Measurements from ENCODE around the gene ALDH3B2. TPM values are rescaled to one million over a fixed set of nuclear protein-coding genes. Genes with fewer than 3 reads are reported as not detected.
"Not testable (repeated sequence)": the region's sequence is repeated elsewhere in the genome, so short reads cannot be mapped to it uniquely, and the experiment has no call there.

Gene ALDH3B2
- total and polyA plus RNA-seq, 10 donors, result 0.03 TPM; not detected in 9

GRCh38 chr11:67619683-67620618 is 54.5 kb downstream of the ALDH3B2 start:
- H3K4me3 ChIP-seq; H3K9me3 ChIP-seq; intact Hi-C loops (cut with DNase I; ENCODE audit: low total_unique reads); H3K36me3 ChIP-seq; H3K27ac ChIP-seq; DNase-seq: not testable (repeated sequence)
- Histone ChIP-seq H3K27me3 (replicated peaks in 1 of 7) (peaks cover 0 to 21% (median 0%) of the 10 kb centered on the region in 7 donors), H3K4me1 (peaks cover 0 to 19% (median 13%) of the 10 kb centered on the region in 6 donors)
- 78 to 91% (median 85%) methylated on average over 30 to 33 of the region's 33 CpGs for WGBS, 5 donors

- H3K36me3 ChIP-seq; H3K4me3 ChIP-seq; intact Hi-C loops (cut with DNase I; ENCODE audit: low total_unique reads); H3K27ac ChIP-seq; DNase-seq; H3K9me3 ChIP-seq: not testable (repeated sequence)
- Histone ChIP-seq H3K27me3 (replicated peaks in 1 of 7) (peaks cover 0 to 23% (median 0%) of the 10 kb centered on the region in 7 donors), H3K4me1 (peaks cover 6 to 28% (median 21%) of the 10 kb centered on the region in 6 donors)
- WGBS, 5 donors, result 90 to 95% (median 92%) methylated on average over 21 to 40 of the region's 40 CpGs
These were observed 55.3 kb downstream of the ALDH3B2 start for GRCh38 chr11:67618901-67619659.

DNA sequence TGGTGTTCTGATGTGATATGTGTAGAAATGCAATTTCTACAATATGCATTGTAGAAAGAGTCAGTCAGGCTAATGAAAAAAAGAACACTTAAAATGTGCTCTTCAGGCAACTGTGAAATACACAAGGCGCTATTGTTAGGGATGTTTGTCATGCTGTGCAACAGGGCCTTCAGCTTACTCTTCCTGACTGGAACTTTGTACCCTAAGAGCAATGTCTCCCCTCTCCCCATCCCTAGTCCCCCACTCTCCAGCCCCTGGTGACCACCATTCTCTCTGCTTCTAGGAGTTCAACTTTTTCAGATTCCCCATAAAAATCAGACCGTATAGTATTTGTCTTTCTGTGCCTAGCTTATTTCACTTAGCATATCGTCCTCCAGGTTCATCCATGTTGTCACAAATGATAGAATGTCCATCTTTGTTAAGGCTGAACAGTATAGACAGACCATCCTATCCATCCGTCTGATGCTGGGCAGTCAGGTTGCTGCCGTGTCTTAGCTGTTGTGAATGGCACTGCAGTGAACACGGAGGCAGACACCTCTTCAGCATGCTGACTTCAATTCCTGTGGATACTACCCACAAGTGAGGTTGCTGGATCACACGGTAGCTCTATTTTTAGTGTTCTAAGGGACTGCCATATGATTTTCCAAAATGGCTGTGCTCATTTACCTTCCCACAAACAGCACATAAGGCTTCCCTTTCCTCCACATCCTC is 57.0 kb downstream of the ALDH3B2 start:
- H3K27ac ChIP-seq, result no peak overlapping the region
- WGBS, 5 donors, result 72 to 84% (median 77%) methylated on average over 7 of the region's 7 CpGs

GRCh38 chr11:67616431-67617242 is 57.8 kb downstream of the ALDH3B2 start:
- Histone ChIP-seq H3K27me3 (replicated peaks in 1 of 7) (peaks cover 0 to 23% (median 0%) of the 10 kb centered on the region in 7 donors), H3K36me3 (peaks cover 0 to 18% (median 14%) of the 10 kb centered on the region in 6 donors), H3K27ac (peak overlapping the region in 2 of 8 donors; percentile 91 to 98), H3K4me1 (peaks cover 9 to 46% (median 32%) of the 10 kb centered on the region in 6 donors), H3K9me3 (no peaks in the 10 kb centered on the region), H3K4me3 (peak overlapping the region in 1 of 8 donors; percentile 0)
- intact Hi-C loops (cut with DNase I; ENCODE audit: low total_unique reads), result no loop called here
- DNase-seq, result no peak
- TF ChIP-seq, protein P1, sequence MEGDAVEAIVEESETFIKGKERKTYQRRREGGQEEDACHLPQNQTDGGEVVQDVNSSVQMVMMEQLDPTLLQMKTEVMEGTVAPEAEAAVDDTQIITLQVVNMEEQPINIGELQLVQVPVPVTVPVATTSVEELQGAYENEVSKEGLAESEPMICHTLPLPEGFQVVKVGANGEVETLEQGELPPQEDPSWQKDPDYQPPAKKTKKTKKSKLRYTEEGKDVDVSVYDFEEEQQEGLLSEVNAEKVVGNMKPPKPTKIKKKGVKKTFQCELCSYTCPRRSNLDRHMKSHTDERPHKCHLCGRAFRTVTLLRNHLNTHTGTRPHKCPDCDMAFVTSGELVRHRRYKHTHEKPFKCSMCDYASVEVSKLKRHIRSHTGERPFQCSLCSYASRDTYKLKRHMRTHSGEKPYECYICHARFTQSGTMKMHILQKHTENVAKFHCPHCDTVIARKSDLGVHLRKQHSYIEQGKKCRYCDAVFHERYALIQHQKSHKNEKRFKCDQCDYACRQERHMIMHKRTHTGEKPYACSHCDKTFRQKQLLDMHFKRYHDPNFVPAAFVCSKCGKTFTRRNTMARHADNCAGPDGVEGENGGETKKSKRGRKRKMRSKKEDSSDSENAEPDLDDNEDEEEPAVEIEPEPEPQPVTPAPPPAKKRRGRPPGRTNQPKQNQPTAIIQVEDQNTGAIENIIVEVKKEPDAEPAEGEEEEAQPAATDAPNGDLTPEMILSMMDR (IDR thresholded peaks at IDR 0.05 in 8 of 11, conservative IDR thresholded peaks at IDR 0.05 in 3 of 11), result no peak
- TF ChIP-seq POLR2A (IDR thresholded peaks at IDR 0.05) (no peak), POLR2AphosphoS5 (IDR thresholded peaks at IDR 0.05) (no peak)
- 56 to 59% (median 59%) methylated on average over 10 to 11 of the region's 11 CpGs for WGBS, 5 donors

More for the DNA sequence above, 57.0 kb downstream of the ALDH3B2 start:
- no peak overlapping the region for H3K4me3 ChIP-seq
- intact Hi-C loops (cut with DNase I; ENCODE audit: low total_unique reads), result no loop called here
- TF ChIP-seq POLR2A (IDR thresholded peaks at IDR 0.05) (no peak), POLR2AphosphoS5 (IDR thresholded peaks at IDR 0.05) (no peak)
- TF ChIP-seq, protein P1 (IDR thresholded peaks at IDR 0.05 in 8 of 11, conservative IDR thresholded peaks at IDR 0.05 in 3 of 11), result no peak
- H3K36me3 ChIP-seq, result peaks cover 0 to 10% (median 7%) of the 10 kb centered on the region in 6 donors
- H3K4me1 ChIP-seq, result peaks cover 9 to 45% (median 32%) of the 10 kb centered on the region in 6 donors
- no peaks in the 10 kb centered on the region for H3K9me3 ChIP-seq
- H3K27me3 ChIP-seq (replicated peaks in 1 of 7), result peaks cover 0 to 23% (median 0%) of the 10 kb centered on the region in 7 donors
- no peak for DNase-seq
